NCI-H1105 treated with DMSO at 0.1 percent for 48 hours (cell line): ENCODE data around the gene CCDC169.
"Not testable (repeated sequence)": the region's sequence is repeated elsewhere in the genome, so short reads cannot be mapped to it uniquely, and the experiment has no call there.

ENCODE experiments used
- DNase-seq: peaks from one replicate; lab custom pipeline; 2025; lab: John Stamatoyannopoulos, UW

The CCDC169 gene

DNA sequence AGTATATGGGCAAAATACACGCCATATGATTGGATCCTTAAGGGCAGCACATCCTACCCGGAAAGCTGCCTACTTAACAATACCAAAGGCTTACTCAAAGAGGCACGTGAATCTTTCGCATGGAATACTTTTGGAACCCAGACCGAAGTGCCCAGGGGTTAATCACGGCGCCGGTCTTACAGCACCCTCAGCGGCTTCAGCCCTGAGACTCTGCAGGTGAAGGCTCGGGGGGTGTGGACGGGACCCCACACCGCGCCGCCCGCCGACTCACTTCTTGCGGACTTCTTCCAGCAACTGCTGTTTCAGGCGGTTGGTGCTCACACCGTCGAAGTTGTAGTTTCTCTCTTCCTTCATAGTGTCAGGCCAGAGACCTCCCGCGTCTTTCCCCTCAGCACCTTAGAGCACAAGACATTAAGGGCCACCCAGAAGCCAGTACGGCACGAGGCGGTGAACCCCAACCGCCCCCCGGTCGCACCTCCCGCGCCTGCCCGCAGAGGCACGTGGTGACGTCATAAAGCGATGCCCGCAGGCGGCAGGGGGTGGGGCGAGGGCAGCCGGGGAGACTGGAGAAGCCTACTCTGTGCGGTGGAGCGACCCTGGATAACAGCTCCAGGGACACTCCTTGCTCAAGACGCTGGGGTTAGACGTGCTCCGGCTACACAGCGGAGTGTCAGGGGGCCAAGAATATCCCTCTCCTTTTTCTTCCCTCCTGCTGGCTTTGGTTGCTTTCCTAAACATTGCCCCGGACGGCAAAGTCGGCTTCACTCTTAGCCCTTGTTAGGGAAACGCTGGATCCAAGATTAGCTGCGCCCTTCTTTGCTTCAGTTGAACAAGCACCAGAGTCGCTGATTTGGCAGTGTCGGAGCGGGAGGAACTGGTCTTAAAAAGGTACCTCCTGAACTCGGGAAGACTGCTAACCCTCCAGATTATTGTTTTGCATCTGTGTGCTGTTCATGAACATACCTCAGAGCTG lies at the start of gene CCDC169:
Gene CCDC169 (minus strand): TSS at position 449 of the 973 bp plus-strand sequence. CDS start 95 bp downstream, at position 354.
- DNase-seq = peak; percentile 50

GRCh38 chr13:36346222-36347083 lies 48.8 kb upstream of the CCDC169 start, which contains the start of gene SPART:
Gene SPART, minus strand, starts transcription at chr13:36346394. Its CDS starts 10,564 bp downstream, at chr13:36335830.
- DNase-seq = no peak

- no peak for DNase-seq
These were observed 48.0 kb upstream of the CCDC169 start for GRCh38 chr13:36345438-36346221.

DNA sequence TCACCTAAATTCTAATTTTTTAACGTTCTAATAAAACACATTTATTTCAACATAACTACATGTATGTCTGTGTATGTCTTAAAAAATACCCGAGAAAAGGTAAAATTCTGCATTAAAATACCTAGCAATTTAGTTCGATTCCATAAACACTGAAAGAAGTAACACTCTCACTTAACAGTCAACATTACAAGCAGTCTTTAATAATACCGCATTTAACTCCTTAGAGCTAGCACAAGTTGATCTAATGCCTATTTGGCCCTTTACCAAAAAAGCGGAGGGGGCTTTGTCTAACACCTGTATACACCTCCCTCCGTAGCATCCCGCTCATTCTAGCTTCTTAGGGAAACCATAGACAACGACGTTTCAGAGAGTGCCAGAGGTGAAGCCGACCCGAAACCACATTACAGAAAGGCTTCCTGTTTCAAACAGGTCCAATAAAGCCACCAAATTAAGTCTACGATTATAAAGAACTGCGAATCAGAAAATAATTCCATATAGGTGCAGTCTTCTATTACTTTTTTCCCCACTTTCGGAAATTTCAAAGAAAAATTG lies 47.3 kb upstream of the CCDC169 start:
- DNase-seq = no peak

- DNase-seq = no peak
These were observed 46.6 kb upstream of the CCDC169 start for GRCh38 chr13:36344173-36344572.

DNA sequence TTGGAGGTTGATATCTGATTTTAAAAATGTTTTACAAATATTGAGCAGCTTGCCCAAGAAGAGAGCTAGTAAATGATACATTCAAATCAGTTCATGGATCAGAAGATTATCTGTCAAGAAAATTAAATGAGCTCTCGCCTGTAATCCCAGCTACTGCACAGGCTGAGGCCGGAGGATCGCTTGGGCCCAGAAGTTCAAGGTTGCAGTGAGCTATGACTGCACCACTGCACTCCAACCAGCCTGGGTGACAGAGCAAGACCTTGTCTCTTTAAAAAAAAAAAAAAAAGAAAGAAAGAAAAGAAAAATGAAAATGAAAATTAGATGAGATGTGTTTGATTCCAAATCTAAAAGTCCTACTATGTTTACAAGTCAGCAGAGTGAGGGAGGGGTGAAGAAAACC lies 46.2 kb upstream of the CCDC169 start:
- no peak for DNase-seq

DNA sequence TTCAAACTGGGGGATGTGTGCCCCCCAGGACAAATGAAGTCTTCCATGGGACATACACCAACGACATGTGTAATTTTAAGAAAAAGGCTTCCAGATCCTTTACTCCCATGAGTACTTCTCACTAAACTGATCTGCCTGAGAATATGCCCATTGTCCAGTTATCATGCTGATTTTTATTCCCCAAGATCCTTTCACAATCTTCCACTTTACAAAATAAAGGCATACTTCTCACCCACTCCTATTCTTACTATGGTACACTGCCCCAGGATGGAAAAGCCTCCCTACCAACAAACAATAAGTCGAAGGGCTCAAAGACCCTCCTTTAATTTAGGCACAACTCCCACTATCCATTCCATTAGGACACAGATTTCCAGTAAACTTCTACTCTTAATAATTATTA lies 45.1 kb upstream of the CCDC169 start:
- no peak for DNase-seq

DNA sequence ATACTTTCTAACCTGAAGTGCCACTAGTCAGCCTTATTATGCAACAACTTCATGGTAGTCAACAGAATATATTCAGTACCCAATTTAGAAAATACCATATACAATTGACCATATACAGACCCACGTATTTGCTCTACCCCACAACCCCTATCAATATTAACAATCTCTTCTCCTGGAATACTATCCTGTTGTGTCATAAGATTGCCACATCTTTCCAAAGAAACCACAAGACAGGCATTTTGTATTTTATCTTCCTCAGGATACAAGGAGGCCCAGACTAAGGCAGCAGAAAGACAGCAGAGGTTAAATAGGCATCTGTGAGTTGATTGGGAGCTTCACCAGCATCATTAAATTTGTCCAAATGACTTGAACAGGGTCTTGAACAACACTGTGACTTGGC lies 44.1 kb upstream of the CCDC169 start:
- no peak for DNase-seq

DNA sequence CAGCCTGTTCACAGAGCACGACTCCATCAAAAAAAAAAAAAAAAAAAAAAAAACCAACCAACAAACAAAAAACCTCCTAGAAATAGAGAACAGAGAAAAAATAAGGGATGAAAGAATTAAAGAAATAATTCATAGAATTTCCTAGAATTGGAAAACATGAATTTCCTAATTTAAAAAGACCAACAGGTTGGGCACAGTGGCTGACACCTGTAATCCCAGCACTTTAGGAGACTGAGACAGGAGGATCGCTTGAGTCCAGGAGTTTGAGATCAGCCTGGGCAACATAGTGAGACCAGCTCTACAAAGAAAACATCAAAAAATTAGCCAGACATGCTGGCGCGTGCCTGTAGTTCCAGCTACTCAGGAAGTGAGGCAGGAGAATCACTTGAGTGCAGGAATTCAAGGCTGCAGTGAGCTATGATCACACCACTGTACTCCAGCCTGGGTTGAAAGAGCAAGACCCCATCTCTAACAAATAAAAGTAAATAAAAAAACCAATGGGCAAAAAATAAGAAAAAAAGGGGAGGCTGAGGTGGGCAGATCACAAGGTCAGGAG lies 42.1 kb upstream of the CCDC169 start:
- DNase-seq = no peak

DNA sequence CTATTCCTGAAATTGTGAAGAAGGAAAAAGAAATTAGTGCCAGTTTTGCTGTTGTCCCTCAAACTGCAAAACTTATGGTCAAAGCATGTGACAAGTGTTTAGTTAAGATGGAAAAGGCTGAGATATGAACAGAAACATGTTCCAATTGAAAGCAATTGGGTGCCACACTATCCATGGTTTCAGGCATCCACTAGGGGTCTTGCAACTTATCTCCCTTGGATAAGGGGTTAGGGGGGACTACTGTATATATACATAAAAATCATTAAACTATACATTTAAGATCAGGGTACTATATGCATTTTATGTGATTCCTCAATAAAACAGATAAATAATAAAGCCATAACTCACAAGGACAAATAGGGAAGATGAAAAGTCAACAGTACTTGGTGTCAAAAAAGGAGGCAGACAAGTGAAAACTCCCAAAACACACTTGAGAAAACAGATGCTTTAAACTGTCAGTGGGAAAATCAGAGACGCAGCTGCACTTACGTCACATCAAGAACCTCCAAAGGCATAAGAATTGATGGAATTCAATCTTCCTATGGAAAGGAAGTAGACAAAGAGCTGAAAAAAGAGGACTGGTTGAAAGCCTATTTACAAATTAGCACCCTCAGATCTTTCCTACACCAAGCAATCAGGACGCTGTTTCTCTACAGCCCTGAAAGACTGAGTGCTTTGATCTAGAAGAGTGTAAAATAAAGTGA lies 40.5 kb upstream of the CCDC169 start:
- DNase-seq = no peak

DNA sequence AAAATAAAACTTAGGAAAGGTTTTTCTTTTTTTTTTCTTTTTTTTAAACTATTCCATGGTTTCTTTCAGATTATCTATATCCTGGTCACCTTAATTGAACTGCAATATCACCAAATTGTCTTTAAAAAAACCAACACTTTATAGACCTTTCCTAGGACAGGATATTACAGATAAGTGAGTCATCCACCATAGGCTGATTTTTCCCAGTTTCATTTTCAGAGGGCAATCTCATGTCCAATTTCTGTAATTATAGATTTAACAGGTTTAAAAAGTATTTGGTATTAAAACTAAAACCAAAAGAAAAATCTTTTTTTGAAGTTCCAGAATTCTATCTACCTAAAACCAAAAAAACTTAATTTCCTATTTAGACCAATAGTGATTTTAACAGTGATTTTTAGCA lies 35.4 kb upstream of the CCDC169 start:
- DNase-seq = no peak

DNA sequence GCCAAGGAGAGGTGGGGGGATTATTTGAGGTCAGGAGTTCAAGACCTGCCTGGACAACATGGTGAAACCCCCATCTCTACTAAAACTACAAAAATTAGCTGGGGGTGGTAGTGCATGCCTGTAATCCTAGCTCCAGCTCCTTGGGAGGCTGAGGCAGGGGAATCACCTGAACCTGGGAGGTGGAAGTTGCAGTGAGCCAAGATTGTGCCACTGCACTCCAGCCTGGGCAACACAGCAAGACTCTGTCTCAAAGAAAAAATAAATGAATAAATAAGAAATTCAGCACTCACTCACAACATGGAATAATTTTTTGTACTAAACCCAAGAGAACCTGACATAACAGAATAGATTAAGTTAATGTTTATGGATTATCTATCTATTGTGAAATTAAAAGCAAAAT lies 34.6 kb upstream of the CCDC169 start:
- not testable (repeated sequence) for DNase-seq

DNA sequence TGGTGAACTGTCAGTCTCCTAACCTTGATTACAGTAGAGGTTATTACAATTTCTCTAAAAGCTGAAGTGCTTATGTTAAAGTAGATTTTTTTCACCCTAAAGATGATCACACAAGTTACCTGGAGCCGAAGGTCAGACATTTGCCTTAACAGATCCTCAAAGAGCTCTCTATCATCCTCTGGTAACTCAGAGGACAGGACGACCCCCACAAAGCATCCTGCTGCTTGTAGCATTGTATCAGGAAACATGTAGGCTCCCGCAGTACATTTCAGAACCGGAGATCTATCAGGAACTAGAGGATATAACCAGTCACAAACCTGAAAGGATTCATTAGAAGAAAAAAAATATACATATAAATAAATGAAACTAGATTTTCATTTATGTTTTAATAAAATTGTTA lies 33.7 kb upstream of the CCDC169 start:
- DNase-seq = no peak

DNA sequence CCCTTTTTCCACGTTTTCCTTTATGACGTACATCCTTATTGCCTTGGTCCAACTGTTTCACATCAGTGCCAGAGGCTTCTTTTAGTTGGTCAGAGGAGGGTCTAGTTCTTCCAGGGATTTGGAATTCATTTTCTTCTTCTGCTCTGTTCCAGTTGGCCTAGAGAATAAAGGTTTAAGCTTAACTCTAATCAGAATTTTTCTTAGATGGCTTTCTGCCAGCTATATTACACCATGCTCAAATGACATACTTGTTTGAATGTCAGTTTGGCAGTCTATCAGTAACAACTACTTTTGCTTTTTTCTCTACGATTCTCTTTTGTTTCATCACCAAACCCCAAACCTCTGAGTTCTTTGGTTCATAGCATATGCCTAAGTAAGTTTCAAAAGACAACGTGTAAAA lies 31.7 kb upstream of the CCDC169 start:
- DNase-seq = no peak

DNA sequence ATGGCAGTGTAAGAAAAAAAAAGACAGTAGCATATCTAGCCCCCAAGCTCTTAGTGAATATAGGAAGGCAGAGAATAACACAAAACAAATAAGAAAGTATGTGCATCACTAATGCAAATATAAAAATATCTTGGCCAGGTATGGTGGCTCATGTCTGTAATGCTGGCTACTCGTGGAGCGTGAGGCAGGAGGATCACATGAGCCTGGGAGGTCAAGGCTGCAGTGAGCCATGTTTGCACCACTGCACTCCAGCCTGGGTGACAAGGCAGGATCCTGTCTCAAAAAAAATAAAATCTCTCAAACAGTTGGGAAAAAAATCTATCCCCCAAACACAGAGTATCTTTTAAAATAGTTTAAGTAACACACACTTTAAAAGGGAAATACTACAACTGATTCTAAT lies 31.2 kb upstream of the CCDC169 start:
- DNase-seq = no peak

DNA sequence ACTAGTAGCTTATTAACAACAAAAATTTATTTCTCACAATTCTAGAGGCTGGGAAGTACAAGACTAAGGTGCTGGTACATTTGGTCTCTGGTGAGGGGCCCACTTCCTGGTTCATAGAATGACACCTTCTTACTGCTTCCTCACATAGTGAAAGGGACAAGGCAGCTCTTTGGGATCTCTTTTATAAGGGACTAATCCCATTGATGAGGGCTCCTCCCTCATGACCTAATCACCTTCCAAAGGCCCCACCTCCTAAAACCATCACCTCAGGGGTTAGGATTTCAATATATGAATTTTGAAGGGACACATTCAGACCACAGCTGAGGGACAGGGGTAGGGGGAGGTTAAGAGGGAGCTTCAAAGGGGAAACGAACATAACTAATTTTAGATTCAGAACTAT lies 28.3 kb upstream of the CCDC169 start:
- no peak for DNase-seq

DNA sequence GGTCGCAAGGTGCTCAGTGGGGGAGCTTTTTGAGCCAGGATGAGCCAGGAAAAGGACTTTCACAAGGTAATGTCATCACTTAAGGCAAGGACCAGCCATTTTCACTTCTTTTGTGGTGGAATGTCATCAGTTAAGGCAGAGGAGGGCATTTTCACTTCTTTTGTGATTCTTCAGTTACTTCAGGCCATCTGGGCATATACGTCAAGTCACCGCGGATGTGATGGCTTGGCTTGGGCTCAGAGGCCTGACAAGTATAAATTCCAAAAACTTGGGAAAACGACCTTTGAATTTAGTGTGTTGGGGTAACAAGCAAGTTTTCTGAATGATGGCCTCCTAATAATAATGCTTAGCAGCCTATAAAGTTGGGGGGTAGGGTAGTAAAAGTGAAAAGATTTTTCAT lies 27.3 kb upstream of the CCDC169 start:
- DNase-seq = not testable (repeated sequence)

GRCh38 chr13:36323951-36324566 lies 26.4 kb upstream of the CCDC169 start:
- no peak for DNase-seq

DNA sequence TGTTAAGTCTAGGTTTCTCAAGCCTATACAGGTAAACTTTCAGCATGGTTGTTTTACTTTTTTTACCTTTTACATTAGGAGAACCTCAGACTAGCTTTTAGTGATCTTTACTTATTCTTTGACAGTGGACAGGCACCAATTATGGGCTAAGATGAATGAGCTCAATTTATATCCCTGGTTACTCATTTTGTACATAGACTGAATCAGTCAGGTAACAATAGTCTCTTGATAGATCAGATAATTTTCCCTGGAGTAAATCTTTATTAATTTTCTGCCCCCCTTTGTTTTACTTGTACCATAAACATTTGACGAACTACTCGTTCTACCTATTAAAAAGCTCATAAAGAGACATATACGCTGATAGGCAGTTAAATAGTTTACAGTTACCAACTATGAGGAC lies 25.8 kb upstream of the CCDC169 start:
- no peak for DNase-seq

DNA sequence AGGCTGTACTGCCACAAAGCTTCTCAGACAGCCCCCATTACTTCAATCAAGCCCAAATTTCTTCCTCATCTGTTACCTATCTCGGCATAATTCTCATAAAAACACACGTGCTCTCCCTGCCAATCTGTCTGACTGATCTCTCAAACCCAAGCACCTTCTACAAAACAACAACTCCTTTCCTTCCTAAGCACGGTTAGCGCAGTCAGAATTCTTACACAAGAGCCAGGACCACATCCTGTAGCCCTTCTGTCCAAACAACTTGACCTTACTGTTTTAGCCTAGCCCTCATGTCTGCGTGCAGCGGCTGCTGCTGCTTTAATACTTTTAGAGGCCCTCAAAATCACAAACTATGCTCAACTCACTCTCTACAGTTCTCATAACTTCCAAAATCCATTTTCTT lies 22.2 kb upstream of the CCDC169 start:
- DNase-seq = not testable (repeated sequence)
